NCI-H2227 (cell line): ENCODE measurements around the gene PRPF40B.

ENCODE experiments used
- DNase-seq: peaks from one replicate; lab custom pipeline; 2025; ENCODE audit not compliant: unreplicated experiment; lab: John Stamatoyannopoulos, UW

The PRPF40B gene

DNA sequence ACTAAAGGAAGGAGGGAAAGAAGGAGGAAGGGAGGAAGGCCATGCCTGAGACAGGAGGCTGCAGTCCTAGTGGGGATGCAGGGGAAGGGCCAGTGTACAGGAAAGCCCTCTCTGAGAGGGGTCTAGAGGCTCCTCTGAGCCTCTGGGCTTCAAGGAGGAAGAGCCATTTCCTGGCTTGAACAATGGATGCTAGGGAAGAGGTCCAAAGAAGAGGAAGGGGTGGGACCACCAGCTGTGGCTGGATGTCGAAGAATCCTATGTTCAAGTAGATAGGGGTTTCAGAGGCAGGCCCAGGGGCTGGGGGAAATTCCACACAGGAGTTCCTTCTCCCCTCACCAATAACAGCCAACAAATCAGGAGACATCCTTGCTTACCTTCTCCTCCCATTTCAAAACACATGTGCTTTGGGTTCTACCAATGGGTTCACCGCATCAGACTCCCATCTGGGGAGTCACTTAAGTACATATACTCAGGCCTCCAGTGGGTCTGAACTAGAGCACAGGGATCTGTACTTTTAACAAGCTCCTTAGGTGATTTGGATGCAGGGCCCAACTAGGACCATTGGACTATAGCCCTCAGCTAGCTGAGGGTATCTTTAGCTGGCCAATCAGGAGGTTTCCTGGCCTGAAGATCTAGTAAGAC is 32.4 kb downstream of the PRPF40B start:
- DNase-seq: no peak

DNA sequence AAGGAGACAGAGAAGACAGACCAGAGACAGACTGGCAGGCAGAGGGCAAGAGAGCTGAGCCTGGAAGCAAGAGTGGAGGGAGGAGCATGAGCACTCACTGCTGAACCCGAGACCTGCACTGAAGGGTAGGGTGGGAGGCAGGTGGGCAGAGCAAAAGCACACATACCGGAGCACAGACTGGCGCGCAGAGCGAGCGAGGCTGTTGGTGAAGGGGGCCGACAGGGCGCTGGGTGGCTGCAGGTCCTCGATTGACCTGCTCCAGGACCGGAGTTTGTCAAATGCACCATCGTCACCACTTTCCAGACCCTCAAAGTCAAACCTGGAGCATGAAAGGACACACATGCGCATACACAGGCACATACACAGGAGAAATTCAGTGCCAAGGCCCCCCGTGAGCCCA is 34.9 kb downstream of the PRPF40B start:
- DNase-seq: no peak

DNA sequence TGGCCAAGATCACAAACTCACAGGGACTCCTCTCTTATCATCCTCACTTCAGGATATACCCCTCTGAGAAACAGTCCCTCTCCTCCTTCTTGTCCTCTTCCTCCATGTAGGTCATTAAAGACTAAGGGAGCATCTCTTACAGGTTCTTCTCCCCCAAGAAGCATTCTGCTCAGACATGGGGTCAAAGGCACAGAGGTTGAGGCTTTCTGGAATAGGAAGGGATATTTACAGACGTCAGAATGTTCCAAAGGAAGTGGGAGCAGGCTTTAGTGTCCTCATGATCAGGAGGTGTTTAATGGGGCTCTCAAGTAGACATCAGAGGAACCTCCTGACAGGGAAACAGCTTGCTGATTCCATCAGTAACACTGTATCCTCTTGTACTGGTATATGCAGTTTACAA is 36.4 kb downstream of the PRPF40B start:
- no peak for DNase-seq

GRCh38 chr12:49661191-49661590 is 37.8 kb downstream of the PRPF40B start:
- DNase-seq: no peak

- DNase-seq: no peak
These were observed 38.4 kb downstream of the PRPF40B start for GRCh38 chr12:49661746-49662145.

- DNase-seq: no peak
These were observed 39.9 kb downstream of the PRPF40B start for GRCh38 chr12:49662998-49663843.

GRCh38 chr12:49664167-49664566 is 40.8 kb downstream of the PRPF40B start:
- DNase-seq: no peak

GRCh38 chr12:49664591-49665239 is 41.4 kb downstream of the PRPF40B start:
- DNase-seq: no peak

GRCh38 chr12:49665384-49665783 is 42.0 kb downstream of the PRPF40B start:
- no peak for DNase-seq

- no peak for DNase-seq
These were observed 42.8 kb downstream of the PRPF40B start for GRCh38 chr12:49666176-49666575.

DNA sequence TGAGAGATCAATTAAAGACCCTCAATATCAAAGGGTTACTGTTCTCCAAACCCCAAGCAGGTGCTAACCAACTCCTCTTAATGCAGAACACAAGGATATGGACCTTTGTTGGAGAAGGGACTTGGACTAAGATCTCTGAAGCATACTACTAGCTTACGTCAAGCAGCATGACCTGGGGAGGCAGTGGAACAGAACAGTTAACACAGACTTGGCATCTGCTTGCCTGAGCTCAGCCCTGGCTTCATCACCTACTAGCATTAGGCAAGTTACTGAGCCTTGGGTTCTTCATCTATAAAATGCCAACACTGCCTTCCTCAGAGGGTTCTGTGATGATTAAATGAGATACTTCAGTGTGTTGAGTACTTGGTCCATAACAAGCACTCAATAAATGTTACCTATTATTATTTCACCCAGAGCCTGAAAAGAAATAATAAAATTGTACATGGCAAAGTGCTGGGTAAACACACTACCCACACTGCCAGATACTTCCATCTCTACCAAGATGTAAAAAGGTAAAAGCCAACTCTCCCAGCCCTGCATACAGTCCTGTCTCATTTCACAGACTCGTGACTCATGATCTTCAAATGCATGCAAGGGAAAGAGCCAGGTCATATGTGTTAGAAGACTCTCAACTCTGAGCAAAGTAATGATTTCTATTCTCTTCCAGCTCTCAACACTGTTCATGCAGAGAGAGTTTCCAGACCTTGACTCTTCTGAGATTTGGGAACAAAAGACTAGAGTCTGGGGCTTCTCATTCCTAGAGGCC is 44.1 kb downstream of the PRPF40B start:
- no peak for DNase-seq

GRCh38 chr12:49669796-49670195 is 46.4 kb downstream of the PRPF40B start:
- DNase-seq: no peak

- no peak for DNase-seq
These were observed 47.8 kb downstream of the PRPF40B start for GRCh38 chr12:49671031-49671765.

DNA sequence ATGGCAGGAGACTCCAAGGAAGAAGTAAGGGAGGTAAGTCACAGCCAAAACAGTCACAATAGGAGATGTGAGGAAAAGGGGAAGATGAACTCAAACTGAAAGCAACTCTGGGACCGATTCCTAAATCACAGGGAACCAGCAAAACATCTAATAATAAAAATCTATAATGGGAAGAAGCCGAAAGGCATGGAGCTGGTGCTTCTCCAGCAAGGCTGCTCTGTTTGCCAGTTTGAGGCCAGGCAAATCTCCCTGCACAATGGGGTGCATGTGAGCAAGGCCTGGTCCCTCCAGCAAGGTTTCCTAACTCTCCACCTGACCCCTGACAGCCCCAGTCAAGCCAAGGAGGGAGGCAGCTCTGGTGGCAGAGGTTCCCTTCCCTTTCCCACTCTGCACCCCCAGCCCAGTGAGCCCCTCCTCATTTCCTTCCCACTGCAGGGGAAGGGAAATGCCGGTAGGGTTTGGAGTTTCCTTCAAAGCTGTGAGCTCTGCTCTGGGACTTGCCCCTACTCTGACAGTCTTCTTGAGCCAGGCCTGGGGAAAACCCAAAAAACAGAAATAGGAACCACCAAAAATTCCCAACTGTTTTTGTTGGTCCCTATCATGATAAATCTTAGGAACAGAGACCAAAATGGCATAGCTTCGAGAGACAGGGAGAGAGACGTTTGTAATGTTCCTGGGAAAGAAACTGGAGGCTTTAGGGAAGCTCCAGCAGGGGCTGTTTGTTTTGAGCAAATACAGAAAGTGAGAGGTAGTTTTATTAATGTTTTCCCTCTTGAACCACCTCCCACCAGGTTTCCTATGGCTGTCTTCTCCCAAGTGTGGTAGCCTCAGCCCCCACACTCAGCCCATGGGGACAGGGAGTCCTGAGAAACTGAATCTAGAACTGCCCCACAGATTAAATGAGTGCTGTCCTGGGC is 49.2 kb downstream of the PRPF40B start:
- DNase-seq: no peak

DNA sequence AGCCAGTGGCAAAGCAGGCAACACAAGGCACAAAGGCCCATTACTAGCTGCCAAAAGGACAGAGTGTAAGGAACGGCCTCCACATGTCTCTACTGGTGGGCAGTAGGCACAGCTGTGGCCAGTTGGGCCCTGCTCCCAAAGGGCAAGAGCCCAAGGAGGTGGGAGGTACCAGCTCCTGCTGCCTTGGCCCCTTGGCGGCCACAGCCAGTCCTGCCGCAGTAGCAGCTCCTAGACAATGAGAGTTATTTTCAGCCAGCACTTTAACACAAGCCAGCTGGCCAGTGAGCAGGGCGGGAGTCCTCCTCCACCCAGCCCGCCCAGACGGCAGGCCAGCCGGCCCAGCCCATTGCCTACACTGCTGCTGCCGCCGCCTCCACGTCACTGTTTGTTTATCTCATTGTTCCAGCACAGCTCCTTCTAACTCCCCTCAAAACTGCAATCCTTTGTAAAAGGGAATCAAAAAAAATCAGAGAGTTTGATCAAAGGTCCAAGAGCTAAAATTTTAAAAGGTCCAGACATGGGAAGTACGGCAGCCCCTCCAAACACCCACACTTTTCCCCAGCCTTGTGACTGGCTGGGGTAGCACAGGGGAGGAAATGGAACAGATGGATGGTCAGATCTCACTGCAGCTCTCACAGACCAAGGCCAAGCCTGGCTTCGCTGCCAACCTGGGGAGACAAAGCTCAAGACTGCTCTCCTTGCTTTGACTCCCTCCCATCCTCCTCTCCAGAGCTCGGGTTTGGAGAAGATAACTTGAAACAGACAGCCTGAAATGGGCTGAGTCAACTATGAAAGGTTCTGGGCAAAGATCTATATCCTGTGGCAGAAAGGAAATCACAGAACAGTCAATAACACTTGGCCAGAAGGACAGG is 50.3 kb downstream of the PRPF40B start:
- DNase-seq: peak; percentile 82

GRCh38 chr12:49674318-49674981 is 51.1 kb downstream of the PRPF40B start:
- no peak for DNase-seq

- DNase-seq: no peak
These were observed 51.8 kb downstream of the PRPF40B start for GRCh38 chr12:49675137-49675536.

- DNase-seq: no peak
These were observed 55.4 kb downstream of the PRPF40B start for GRCh38 chr12:49678711-49679110.
